ENCODE measurements around the gene TMUB2. TPM values are rescaled to one million over a fixed set of nuclear protein-coding genes. Genes with fewer than 3 reads are reported as not detected.

Gene TMUB2
- total and polyA plus RNA-seq, 2 donors (not counting 1 experiment from before 2014, with no cell fraction given), result 37.3 to 45.4 TPM

DNA sequence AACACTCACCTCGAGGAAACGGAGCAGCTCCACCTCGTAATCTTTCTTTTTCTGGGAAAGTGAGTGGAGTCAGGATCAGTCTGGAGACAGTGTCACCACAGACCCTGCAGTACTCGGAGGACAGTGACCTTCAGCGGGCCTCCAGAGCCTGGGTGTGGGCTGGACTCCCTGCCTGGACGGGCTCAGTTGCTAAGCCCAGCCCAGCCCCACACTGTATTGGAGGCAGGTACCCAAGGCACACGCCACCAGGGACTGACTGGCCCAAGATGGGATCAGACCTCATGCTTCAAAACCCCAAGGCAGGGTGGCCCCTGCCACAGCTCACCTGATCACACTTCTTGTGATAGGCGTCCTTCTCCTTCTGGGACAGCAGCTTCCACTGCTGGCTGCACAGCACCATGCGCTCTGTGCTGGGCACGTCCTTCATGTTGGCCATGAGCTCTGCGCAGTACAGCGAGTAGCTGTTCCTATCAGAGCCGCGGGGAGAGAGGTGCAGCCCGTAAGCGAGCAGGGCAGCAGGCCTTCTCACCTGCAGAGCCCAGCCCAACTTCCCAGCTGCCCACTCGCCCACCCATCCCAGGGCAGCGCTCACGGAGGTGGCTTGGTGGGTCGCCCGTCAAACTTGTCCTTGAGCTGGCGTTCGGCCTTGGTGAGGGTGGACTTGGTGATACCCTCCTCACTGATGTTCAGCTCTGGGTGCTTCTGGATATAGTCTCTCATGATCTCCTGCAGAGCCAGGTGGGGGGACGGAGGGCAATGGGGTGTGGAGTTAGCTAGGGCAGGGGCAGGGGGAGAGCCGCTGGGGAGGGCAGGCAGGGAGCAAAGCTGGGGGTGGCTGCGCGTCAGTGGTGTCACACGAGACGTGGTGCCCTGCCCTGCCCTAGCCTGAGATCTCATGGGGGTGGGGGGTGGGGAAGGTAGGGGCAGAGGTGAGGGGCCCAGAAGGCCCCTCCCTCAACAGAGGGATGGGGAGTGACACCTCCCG, 24.8 kb downstream of the TMUB2 start:
- Histone ChIP-seq H3K9me3 (ENCODE audit: control insufficient read depth, insufficient read depth, low read depth, low read length) (no peaks in the 10 kb centered on the region), H3K4me2 (ENCODE audit: extremely low read depth, insufficient read depth, low read length) (no peak overlapping the region), H2AFZ (ENCODE audit: low read length) (no peak overlapping the region), H3K9ac (ENCODE audit: insufficient read depth, low read length) (no peak overlapping the region), H3K27ac (ENCODE audit: insufficient read depth, low read length) (no peak overlapping the region), H3K4me3 (replicated peaks in 1 of 4; ENCODE audit: control extremely low read depth in 1 of 4, insufficient read depth in 1 of 4, low read depth in 3 of 4, low read length in 4 of 4) (no peak overlapping the region), H3K27me3 (ENCODE audit: control insufficient read depth, insufficient read depth, low read length) (no peaks in the 10 kb centered on the region), H3K79me2 (ENCODE audit: control insufficient read depth, insufficient read depth, low read length) (peaks cover 5% of the 10 kb centered on the region), H3K36me3 (ENCODE audit: control insufficient read depth, insufficient read depth, low read length) (peaks cover 57% of the 10 kb centered on the region), H4K20me1 (ENCODE audit: control insufficient read depth, extremely low read depth, insufficient read depth, low read length) (no peaks in the 10 kb centered on the region), H3K4me1 (ENCODE audit: control insufficient read depth, extremely low read depth, insufficient read depth, low read length) (peaks cover 20% of the 10 kb centered on the region)
- no peak for DNase-seq (ENCODE audit: low read depth in 2 of 2)
- no peak for TF ChIP-seq EZH2 (IDR thresholded peaks at IDR 0.05; ENCODE audit: low read length, missing control alignments)

- DNase-seq (ENCODE audit: low read depth in 2 of 2), result no peak
- peaks cover 47% of the 10 kb centered on the region for H3K36me3 ChIP-seq (ENCODE audit: control insufficient read depth, insufficient read depth, low read length)
- H4K20me1 ChIP-seq (ENCODE audit: control insufficient read depth, extremely low read depth, insufficient read depth, low read length), result no peaks in the 10 kb centered on the region
- no peak overlapping the region for H3K4me3 ChIP-seq (replicated peaks in 1 of 4; ENCODE audit: control extremely low read depth in 1 of 4, insufficient read depth in 1 of 4, low read depth in 3 of 4, low read length in 4 of 4)
- peaks cover 26% of the 10 kb centered on the region for H3K4me1 ChIP-seq (ENCODE audit: control insufficient read depth, extremely low read depth, insufficient read depth, low read length)
- H2AFZ ChIP-seq (ENCODE audit: low read length), result no peak overlapping the region
- no peaks in the 10 kb centered on the region for H3K9me3 ChIP-seq (ENCODE audit: control insufficient read depth, insufficient read depth, low read depth, low read length)
- TF ChIP-seq CTCF (conservative IDR thresholded peaks at IDR 0.05 in 1 of 2, IDR thresholded peaks at IDR 0.05 in 1 of 2; ENCODE audit: low read depth in 1 of 2, low read length in 2 of 2) (no peak), EZH2 (IDR thresholded peaks at IDR 0.05; ENCODE audit: low read length, missing control alignments) (no peak)
- H3K79me2 ChIP-seq (ENCODE audit: control insufficient read depth, insufficient read depth, low read length), result peaks cover 17% of the 10 kb centered on the region
- no peaks in the 10 kb centered on the region for H3K27me3 ChIP-seq (ENCODE audit: control insufficient read depth, insufficient read depth, low read length)
- no peak overlapping the region for H3K9ac ChIP-seq (ENCODE audit: insufficient read depth, low read length)
- H3K4me2 ChIP-seq (ENCODE audit: extremely low read depth, insufficient read depth, low read length), result no peak overlapping the region
- H3K27ac ChIP-seq (ENCODE audit: insufficient read depth, low read length), result no peak overlapping the region
Observed at GRCh38 chr17:44212507-44213402, 26.0 kb downstream of the TMUB2 start.

DNA sequence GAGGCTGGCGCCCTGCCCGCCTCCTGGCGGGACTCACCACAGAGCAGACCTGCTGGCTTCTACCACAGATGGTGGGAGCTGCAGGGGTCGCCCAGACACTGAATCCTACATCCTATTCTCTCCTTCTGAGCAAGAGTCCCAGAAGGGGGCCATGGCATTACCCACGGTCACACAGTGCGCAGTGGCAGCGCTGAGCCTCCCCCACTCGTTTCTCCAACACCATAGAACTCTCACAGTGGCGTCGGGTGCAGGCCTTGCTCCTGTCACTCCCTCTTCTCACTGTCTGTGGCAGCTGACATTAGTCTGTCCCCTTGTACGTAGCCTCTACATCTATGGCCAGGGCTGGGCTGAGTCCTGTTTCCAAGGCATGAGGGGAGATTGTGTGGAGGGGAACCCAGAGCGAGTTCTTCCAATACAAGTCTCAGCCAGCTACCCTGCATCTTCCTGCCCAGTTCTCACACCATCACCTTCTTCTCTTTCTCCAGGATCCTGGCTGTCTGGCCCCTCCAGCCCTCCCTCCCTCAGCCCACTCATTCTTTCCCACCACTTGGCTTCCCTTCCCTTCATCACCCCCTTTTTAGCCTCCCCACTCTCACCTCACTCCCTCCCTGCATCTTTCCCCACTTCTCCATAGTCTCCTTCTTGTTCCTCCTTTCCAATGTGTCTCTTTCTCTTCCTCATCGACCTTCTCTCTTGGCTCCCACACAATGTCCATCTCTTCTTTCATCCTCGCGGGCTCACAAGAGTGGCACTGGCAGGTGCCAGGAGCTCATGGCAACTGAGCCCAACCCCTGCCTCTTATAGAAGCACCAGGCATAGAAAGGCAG, 26.8 kb downstream of the TMUB2 start:
- no peak overlapping the region for H3K9ac ChIP-seq (ENCODE audit: insufficient read depth, low read length)
- H3K4me3 ChIP-seq (replicated peaks in 1 of 4; ENCODE audit: control extremely low read depth in 1 of 4, insufficient read depth in 1 of 4, low read depth in 3 of 4, low read length in 4 of 4), result no peak overlapping the region
- H3K27me3 ChIP-seq (ENCODE audit: control insufficient read depth, insufficient read depth, low read length), result no peaks in the 10 kb centered on the region
- peaks cover 22% of the 10 kb centered on the region for H3K79me2 ChIP-seq (ENCODE audit: control insufficient read depth, insufficient read depth, low read length)
- no peaks in the 10 kb centered on the region for H4K20me1 ChIP-seq (ENCODE audit: control insufficient read depth, extremely low read depth, insufficient read depth, low read length)
- DNase-seq (ENCODE audit: low read depth in 2 of 2), result no peak
- peaks cover 21% of the 10 kb centered on the region for H3K4me1 ChIP-seq (ENCODE audit: control insufficient read depth, extremely low read depth, insufficient read depth, low read length)
- TF ChIP-seq CTCF (conservative IDR thresholded peaks at IDR 0.05 in 1 of 2, IDR thresholded peaks at IDR 0.05 in 1 of 2; ENCODE audit: low read depth in 1 of 2, low read length in 2 of 2), result no peak
- no peak for TF ChIP-seq EZH2 (IDR thresholded peaks at IDR 0.05; ENCODE audit: low read length, missing control alignments)
- no peak overlapping the region for H2AFZ ChIP-seq (ENCODE audit: low read length)
- no peak overlapping the region for H3K4me2 ChIP-seq (ENCODE audit: extremely low read depth, insufficient read depth, low read length)
- H3K9me3 ChIP-seq (ENCODE audit: control insufficient read depth, insufficient read depth, low read depth, low read length), result no peaks in the 10 kb centered on the region
- H3K27ac ChIP-seq (ENCODE audit: insufficient read depth, low read length), result no peak overlapping the region
- peaks cover 47% of the 10 kb centered on the region for H3K36me3 ChIP-seq (ENCODE audit: control insufficient read depth, insufficient read depth, low read length)

Data from fibroblast of lung (primary cell).